Vagina (tissue), 2 donors: ENCODE results near the gene FGFR2. TPM values are rescaled to one million over a fixed set of nuclear protein-coding genes. Genes with fewer than 3 reads are reported as not detected.

Experiments used
- DNase-seq, 2 donors: peaks; one replicate each; pipeline ENCODE4 v3.0.0-alpha.2; 2017; ENCODE audit errors: extremely low spot score in 2 of 2
- H3K27ac ChIP-seq: fragments of 200-600 bp; sonication (generic); one replicate; pipeline ENCODE4 v1.5.1; 2019
- H3K27me3 ChIP-seq: fragments of 200-600 bp; sonication (generic); one replicate; pipeline ENCODE4 v1.5.1; 2019
- H3K36me3 ChIP-seq, 2 donors: fragments of 200-600 bp; sonication (generic); one replicate each; pipeline ENCODE4 v1.5.1; 2017 to 2019
- H3K4me1 ChIP-seq: fragments of 200-600 bp; sonication (generic); one replicate; pipeline ENCODE4 v1.5.1; 2019
- H3K4me3 ChIP-seq, 2 donors: fragments of 200-600 bp; sonication (generic); 1 replicate in 1 of 2; 2 replicates in 1 of 2; pipeline ENCODE4 v1.5.1; 2016 to 2019
- H3K9me3 ChIP-seq: fragments of 200-600 bp; sonication (generic); one replicate; pipeline ENCODE4 v1.5.1; 2019
- POLR2A ChIP-seq, 2 donors: fragments of 450-650 bp; IDR thresholded peaks; one replicate each; pipeline ENCODE4 v1.6.1; 2017; ENCODE audit warnings: antibody characterized with exemption in 2 of 2, mild to moderate bottlenecking in 2 of 2, moderate library complexity in 2 of 2
- POLR2AphosphoS5 ChIP-seq, 2 donors: sonication (generic); formaldehyde crosslinking; IDR thresholded peaks; one replicate each; pipeline ENCODE4 v1.9.0; 2017; ENCODE audit warnings: antibody characterized with exemption in 2 of 2, mild to moderate bottlenecking in 2 of 2, low read depth in 1 of 2; ENCODE audit not compliant: insufficient read depth in 1 of 2
- intact Hi-C: fragments of 100-400 bp; cut with DNase I; formaldehyde crosslinking; loops from one replicate; pipeline ENCODE4 v1.15.1; 2023
- total RNA-seq: library from RNA; depleted of rRNA; stranded (reverse); fragments of >200 nt; gene quantifications from one replicate; pipeline ENCODE4 v1.2.3, GENCODE V29; 2016
- TF ChIP-seq, protein P1 (sequence below), 3 experiments: fragments of 450-650 bp in 2 of 3; fragments of 200-600 bp in 1 of 3; sonication (generic) in 1 of 3; IDR thresholded peaks; one replicate each; pipeline ENCODE4 v1.5.1; 2017 to 2019; ENCODE audit warnings: antibody characterized with exemption in 3 of 3, mild to moderate bottlenecking in 2 of 3, moderate library complexity in 2 of 3

Gene FGFR2
- 54.0 TPM for total RNA-seq

DNA sequence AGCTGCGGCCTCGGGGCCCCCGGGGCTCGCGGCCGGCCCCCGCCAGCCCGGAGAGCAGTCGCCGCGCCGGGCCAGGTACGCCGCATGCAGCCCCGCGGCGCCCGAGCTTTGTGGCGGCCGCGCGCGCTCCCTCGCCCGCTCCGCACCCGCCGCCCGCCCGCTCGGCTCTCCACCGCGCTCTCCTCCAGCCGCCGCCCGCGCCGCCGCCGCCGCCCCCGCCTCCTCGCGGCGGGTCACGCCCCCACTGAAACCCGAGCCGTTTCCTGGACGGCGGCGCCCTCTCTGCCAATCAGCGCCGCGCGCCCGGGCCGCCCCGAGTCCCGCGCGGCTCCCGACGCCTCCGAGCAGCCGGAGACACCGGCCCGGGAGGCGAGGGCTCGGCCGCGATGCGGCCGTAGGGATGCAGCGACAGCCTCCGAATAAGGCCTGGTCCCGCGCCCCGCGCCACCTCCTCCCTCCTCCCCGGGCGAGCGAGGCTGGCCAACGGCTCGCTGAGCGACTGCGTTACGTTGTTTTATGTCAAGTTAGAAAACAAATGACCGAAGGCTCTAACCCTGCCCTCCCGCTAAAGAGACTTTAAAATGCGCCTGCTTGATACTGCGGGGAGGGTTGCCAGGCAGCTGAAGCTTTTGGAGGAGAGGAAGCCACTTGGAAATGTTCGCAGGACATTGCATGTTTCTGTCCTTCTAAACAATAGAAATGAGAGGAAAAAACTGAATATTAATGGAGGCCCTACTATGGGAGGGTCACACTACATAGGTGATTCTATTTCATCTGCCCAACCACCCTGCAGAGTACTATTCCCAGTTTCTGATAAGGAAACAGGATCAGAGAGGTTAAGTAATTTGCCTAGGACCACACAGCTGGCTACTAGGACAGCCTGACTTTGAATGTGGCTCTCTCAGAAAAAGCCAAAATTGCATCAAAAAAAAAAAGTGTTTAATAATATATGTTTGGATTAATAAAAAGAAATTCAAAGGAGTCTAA lies at the start of gene FGFR2:
Gene FGFR2 (minus strand): TSS at position 182 of the 987 bp plus-strand sequence. CDS start 4,627 bp downstream, outside the sequence.
- Histone ChIP-seq H3K27ac (peak within 1 kb of the TSS; percentile 78), H3K9me3 (no peaks in the 10 kb centered on the region), H3K4me3 (peak within 1 kb of the TSS; percentile 51 to 73), H3K4me1 (peaks cover 35% of the 10 kb centered on the region), H3K36me3 (no peaks in the 10 kb centered on the region), H3K27me3 (no peaks in the 10 kb centered on the region)
- DNase-seq, result peak in 1 of 2 donors; percentile 89
- intact Hi-C loops, result no loop called here
- TF ChIP-seq POLR2AphosphoS5 (IDR thresholded peaks at IDR 0.05; ENCODE audit: insufficient read depth in 1 of 2, low read depth in 1 of 2) (peak in 1 of 2 donors; percentile 46), POLR2A (IDR thresholded peaks at IDR 0.05) (peak in 1 of 2 donors; percentile 58)
- TF ChIP-seq, protein P1, sequence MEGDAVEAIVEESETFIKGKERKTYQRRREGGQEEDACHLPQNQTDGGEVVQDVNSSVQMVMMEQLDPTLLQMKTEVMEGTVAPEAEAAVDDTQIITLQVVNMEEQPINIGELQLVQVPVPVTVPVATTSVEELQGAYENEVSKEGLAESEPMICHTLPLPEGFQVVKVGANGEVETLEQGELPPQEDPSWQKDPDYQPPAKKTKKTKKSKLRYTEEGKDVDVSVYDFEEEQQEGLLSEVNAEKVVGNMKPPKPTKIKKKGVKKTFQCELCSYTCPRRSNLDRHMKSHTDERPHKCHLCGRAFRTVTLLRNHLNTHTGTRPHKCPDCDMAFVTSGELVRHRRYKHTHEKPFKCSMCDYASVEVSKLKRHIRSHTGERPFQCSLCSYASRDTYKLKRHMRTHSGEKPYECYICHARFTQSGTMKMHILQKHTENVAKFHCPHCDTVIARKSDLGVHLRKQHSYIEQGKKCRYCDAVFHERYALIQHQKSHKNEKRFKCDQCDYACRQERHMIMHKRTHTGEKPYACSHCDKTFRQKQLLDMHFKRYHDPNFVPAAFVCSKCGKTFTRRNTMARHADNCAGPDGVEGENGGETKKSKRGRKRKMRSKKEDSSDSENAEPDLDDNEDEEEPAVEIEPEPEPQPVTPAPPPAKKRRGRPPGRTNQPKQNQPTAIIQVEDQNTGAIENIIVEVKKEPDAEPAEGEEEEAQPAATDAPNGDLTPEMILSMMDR (IDR thresholded peaks at IDR 0.05), result no peak

DNA sequence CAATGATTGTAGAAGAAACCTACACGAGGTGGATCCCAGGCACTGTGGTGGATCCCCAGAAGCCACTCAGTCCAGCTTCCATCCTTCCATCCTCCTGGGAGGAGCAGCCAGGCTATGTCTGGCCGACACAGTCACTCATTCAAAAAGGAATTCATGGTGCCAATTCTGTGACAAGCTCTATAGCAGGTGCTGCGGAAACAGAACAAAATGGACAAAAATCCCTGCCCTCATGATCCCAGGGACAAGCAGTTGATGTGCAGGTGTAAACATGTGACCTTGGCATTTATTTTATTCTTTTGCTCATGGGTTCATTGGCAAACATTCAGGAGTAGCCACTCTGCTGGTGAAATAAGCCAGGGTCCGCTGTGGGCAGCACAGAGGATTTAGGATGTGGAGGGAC lies 49.2 kb upstream of the FGFR2 start:
- H3K4me3 ChIP-seq, result no peak overlapping the region
- no peaks in the 10 kb centered on the region for H3K4me1 ChIP-seq
- no peak for DNase-seq
- no peak overlapping the region for H3K27ac ChIP-seq
- intact Hi-C loops, result no loop called here
- no peaks in the 10 kb centered on the region for H3K36me3 ChIP-seq
- H3K9me3 ChIP-seq, result no peaks in the 10 kb centered on the region
- no peaks in the 10 kb centered on the region for H3K27me3 ChIP-seq
- TF ChIP-seq POLR2AphosphoS5 (IDR thresholded peaks at IDR 0.05; ENCODE audit: insufficient read depth in 1 of 2, low read depth in 1 of 2) (no peak), POLR2A (IDR thresholded peaks at IDR 0.05) (no peak)
- TF ChIP-seq, protein P1 (IDR thresholded peaks at IDR 0.05), result no peak

DNA sequence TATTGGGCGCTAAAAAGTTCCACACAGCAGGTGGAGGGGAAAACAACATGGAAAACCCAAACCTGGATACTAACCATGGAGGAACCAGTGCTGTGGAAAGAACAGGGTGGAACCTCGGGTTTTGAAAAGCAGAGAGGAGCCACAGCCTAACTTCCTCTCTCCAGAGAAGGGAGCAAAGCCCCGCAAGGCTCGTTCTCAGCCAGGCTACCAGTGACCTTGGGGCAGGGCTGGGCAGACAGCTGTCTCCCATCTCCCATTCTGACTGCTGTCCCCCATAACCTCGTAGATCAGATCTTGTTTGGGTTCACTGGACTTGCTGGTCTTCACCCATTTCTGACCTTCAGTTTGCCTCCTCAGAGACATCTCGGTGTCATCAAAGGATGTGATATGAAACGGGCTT lies 47.5 kb upstream of the FGFR2 start:
- Histone ChIP-seq H3K27ac (no peak overlapping the region), H3K27me3 (no peaks in the 10 kb centered on the region), H3K36me3 (no peaks in the 10 kb centered on the region), H3K4me3 (no peak overlapping the region), H3K4me1 (no peaks in the 10 kb centered on the region), H3K9me3 (no peaks in the 10 kb centered on the region)
- TF ChIP-seq, protein P1 (IDR thresholded peaks at IDR 0.05), result no peak
- no peak for TF ChIP-seq POLR2A (IDR thresholded peaks at IDR 0.05)
- TF ChIP-seq POLR2AphosphoS5 (IDR thresholded peaks at IDR 0.05; ENCODE audit: insufficient read depth in 1 of 2, low read depth in 1 of 2), result no peak
- intact Hi-C loops, result no loop called here
- no peak for DNase-seq

DNA sequence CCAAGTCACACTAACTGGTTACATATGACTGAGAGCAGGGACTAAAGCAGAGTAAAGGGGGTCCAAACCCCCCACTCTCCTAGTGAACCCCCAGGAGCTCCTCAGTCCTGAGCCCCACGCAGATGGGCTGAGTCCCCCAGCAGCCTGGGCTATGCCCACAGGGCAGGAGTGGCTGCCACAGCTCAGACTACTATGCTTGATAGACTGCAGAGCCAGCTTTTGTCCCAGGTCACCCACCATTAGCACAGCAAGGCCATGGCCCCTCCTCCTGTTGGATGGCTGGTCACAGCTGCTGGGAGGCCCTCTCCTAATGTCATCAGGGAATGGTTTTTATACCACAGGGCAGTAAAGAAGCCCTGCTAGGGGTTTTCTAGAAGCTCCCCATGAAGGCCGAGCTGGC lies 46.3 kb upstream of the FGFR2 start:
- no peak for DNase-seq

More for the DNA sequence above, 46.3 kb upstream of the FGFR2 start:
- H3K9me3 ChIP-seq, result no peaks in the 10 kb centered on the region
- H3K4me3 ChIP-seq, result no peak overlapping the region
- no peaks in the 10 kb centered on the region for H3K4me1 ChIP-seq
- H3K27ac ChIP-seq, result no peak overlapping the region
- H3K27me3 ChIP-seq, result no peaks in the 10 kb centered on the region
- intact Hi-C loops, result no loop called here
- TF ChIP-seq POLR2A (IDR thresholded peaks at IDR 0.05), result no peak
- no peak for TF ChIP-seq POLR2AphosphoS5 (IDR thresholded peaks at IDR 0.05; ENCODE audit: insufficient read depth in 1 of 2, low read depth in 1 of 2)
- TF ChIP-seq, protein P1 (IDR thresholded peaks at IDR 0.05), result no peak
- no peaks in the 10 kb centered on the region for H3K36me3 ChIP-seq
